ENCODE measurements around the gene RAB11FIP4.

GRCh38 chr17:31580706-31581490 lies 189.4 kb downstream of the RAB11FIP4 start:
- TF ChIP-seq, protein P1, sequence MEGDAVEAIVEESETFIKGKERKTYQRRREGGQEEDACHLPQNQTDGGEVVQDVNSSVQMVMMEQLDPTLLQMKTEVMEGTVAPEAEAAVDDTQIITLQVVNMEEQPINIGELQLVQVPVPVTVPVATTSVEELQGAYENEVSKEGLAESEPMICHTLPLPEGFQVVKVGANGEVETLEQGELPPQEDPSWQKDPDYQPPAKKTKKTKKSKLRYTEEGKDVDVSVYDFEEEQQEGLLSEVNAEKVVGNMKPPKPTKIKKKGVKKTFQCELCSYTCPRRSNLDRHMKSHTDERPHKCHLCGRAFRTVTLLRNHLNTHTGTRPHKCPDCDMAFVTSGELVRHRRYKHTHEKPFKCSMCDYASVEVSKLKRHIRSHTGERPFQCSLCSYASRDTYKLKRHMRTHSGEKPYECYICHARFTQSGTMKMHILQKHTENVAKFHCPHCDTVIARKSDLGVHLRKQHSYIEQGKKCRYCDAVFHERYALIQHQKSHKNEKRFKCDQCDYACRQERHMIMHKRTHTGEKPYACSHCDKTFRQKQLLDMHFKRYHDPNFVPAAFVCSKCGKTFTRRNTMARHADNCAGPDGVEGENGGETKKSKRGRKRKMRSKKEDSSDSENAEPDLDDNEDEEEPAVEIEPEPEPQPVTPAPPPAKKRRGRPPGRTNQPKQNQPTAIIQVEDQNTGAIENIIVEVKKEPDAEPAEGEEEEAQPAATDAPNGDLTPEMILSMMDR (IDR thresholded peaks at IDR 0.05) = no peak
- no peak for TF ChIP-seq POLR2A (IDR thresholded peaks at IDR 0.05)

All from breast epithelium (tissue), 3 donors.